NCI-H1436 (cell line): Measurements from ENCODE around the gene C1QTNF6.

Experiments used
- DNase-seq: peaks from one replicate; lab custom pipeline; 2025; lab: John Stamatoyannopoulos, UW

Gene C1QTNF6

GRCh38 chr22:37141971-37142370, 46.1 kb downstream of the C1QTNF6 start:
- DNase-seq: no peak

- DNase-seq: no peak
Observed at GRCh38 chr22:37141476-37141875, 46.6 kb downstream of the C1QTNF6 start.

- DNase-seq: no peak
Observed at GRCh38 chr22:37140686-37141323, 47.2 kb downstream of the C1QTNF6 start.

GRCh38 chr22:37139762-37140161, 48.3 kb downstream of the C1QTNF6 start:
- no peak for DNase-seq

- no peak for DNase-seq
Observed at GRCh38 chr22:37138849-37139561, 49.0 kb downstream of the C1QTNF6 start.

GRCh38 chr22:37137903-37138665, 50.0 kb downstream of the C1QTNF6 start:
- DNase-seq: no peak

GRCh38 chr22:37137131-37137530, 50.9 kb downstream of the C1QTNF6 start:
- DNase-seq: no peak

GRCh38 chr22:37135023-37135422, 53.0 kb downstream of the C1QTNF6 start:
- DNase-seq: no peak

- DNase-seq: no peak
Observed at GRCh38 chr22:37133304-37134018, 54.6 kb downstream of the C1QTNF6 start.

- no peak for DNase-seq
Observed at GRCh38 chr22:37132773-37133172, 55.3 kb downstream of the C1QTNF6 start.
